Measurements from ENCODE around the gene PAM16.
"Not testable (repeated sequence)": the region's sequence is repeated elsewhere in the genome, so short reads cannot be mapped to it uniquely, and the experiment has no call there.

Gene PAM16

GRCh38 chr16:4341250-4341649 is 9.9 kb downstream of the PAM16 start:
- no peak for DNase-seq
- intact Hi-C loops (cut with DNase I): no loop called here

DNA sequence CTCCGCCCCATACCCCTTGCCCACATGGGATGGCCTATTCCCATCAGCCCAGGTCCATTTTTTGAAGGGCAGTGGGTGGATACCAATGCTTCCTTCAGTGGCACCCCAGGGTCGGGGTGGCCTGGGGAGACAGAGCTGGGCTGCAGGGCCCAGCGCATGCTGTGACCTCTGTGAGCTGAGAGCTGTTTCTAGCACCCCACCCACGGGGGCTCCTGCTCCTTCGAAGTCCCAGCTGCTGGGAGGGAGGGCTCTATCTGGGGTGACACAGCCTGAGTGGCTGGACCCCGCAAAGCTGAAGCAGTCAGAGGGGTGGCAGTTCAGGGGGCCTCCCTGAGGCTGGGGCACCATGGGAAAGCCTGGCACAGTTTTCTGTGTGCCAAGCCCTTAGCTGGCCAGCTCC is 10.7 kb downstream of the PAM16 start:
- intact Hi-C loops (cut with DNase I): no loop called here
- no peak for DNase-seq

GRCh38 chr16:4339909-4340308 is 11.2 kb downstream of the PAM16 start:
- intact Hi-C loops (cut with DNase I): no loop called here
- DNase-seq: no peak

DNA sequence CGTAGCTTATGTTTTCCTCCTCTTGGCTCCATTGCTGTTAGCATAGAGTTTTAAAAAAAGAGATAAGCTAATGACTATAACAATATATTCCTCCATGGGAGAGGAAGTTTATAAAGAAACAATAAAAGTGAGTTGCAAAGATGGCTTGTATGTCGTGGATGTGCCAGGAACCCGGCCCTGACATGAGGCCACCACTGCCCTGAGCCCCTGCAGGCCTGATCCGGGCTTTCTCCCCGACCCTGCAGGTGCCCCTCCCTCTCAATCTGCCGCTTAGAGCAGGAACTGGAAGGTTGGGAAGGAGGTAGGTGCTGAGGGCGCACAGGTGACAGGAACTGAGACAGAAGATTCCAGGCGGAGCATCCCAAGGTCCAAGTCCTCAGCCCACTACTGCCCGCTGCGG is 11.7 kb downstream of the PAM16 start:
- no peak for DNase-seq
- intact Hi-C loops (cut with DNase I): no loop called here

GRCh38 chr16:4338712-4339299 is 12.3 kb downstream of the PAM16 start:
- no peak for DNase-seq
- intact Hi-C loops (cut with DNase I): no loop called here

DNA sequence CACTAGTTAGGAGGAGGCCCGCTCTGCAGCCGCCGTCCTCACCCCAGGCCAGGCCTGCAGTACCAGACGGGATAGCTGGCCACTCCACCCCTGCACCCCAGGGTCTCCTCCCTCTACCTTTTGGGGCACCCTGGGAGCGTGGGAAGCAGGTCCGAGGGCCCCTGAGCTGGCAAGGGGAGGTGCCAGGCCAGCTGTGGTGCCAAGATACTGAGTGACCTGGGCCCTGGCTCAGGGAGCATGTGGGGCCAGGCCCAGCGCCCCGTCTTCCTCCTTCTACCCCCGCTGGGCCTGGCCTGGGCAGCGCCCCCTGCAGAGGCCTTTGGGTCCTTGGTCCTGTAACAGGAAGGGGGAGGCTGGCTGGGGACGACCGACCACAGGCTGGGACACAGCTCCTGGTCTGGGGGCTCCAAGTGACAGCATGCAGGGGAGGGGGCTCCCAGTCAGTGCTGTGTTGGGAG is 13.0 kb downstream of the PAM16 start:
- intact Hi-C loops (cut with DNase I): no loop called here

DNA sequence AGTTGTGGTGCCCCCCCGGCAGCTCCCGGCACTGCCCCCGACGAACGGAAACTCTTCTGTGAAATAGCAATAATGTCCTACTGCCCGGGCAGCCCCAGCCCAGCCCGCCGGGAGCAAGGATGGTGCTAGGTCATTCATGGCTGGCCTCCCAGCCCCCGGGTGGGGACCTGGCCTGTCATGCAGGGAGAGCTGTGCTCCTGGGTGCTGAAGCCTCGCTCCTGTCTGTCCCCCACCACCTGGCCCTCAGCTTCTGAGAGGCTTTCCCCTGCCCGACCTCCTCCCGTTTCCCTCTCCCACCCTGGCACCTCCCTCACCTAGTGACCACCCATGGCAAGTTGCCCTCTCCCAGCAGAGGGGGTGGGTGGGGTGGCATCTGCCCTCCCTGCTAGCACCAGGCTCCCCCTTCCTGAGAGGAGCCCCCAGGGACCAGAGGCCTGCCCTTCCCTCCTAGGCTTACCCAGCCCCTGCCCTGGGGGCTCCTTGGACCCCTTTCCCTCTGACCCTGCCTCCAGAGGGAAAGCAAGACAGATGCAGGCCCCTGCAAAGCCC is 13.5 kb downstream of the PAM16 start:
- intact Hi-C loops (cut with DNase I): no loop called here
- no peak for DNase-seq

More for the DNA sequence above, 13.0 kb downstream of the PAM16 start:
- DNase-seq: no peak

DNA sequence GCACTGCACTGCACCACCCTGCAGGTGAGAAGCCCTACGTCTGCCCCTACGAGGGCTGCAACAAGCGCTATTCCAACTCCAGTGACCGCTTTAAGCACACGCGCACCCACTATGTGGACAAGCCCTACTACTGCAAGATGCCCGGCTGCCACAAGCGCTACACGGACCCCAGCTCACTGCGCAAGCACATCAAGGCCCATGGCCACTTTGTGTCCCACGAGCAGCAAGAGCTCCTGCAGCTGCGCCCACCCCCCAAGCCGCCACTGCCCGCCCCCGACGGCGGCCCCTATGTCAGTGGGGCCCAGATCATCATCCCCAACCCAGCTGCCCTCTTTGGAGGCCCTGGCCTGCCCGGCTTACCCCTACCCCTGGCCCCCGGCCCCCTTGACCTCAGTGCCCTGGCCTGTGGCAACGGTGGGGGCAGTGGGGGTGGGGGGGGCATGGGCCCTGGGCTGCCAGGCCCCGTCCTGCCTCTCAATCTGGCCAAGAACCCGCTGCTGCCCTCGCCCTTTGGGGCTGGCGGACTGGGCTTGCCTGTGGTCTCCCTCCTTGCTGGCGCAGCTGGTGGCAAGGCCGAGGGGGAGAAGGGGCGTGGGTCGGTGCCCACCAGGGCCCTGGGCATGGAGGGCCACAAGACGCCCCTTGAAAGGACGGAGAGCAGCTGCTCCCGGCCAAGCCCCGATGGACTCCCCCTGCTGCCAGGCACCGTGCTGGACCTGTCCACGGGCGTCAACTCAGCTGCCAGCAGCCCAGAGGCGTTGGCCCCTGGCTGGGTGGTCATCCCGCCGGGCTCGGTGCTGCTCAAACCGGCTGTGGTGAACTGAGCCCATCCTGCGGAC is 14.2 kb downstream of the PAM16 start:
- intact Hi-C loops (cut with DNase I): no loop called here
- no peak for DNase-seq

GRCh38 chr16:4334724-4335495 is 16.2 kb downstream of the PAM16 start:
- no peak for DNase-seq

DNA sequence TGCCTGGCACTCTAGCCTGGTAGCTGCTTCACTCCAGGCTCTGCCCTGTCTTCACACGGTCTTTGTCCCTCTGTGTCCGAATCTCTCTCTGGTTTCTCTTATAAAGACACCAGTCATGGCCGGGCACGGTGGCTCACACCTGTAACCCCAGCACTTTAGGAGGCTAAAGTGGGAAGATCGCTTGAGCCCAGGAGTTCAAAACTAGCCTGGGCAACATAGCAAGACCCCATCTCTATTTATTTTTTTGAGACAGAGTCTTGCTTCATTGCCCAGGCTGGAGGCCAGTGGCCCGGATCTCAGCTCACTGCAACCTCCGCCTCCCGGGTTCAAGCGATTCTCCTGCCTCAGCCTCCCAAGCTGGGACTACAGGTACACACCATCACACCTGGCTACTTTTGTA is 17.4 kb downstream of the PAM16 start:
- intact Hi-C loops (cut with DNase I); DNase-seq: not testable (repeated sequence)

More at GRCh38 chr16:4334724-4335495, 16.2 kb downstream of the PAM16 start:
- intact Hi-C loops (cut with DNase I): no loop called here

GRCh38 chr16:4333308-4333638 is 17.8 kb downstream of the PAM16 start:
- intact Hi-C loops (cut with DNase I): no loop called here
- no peak for DNase-seq

DNA sequence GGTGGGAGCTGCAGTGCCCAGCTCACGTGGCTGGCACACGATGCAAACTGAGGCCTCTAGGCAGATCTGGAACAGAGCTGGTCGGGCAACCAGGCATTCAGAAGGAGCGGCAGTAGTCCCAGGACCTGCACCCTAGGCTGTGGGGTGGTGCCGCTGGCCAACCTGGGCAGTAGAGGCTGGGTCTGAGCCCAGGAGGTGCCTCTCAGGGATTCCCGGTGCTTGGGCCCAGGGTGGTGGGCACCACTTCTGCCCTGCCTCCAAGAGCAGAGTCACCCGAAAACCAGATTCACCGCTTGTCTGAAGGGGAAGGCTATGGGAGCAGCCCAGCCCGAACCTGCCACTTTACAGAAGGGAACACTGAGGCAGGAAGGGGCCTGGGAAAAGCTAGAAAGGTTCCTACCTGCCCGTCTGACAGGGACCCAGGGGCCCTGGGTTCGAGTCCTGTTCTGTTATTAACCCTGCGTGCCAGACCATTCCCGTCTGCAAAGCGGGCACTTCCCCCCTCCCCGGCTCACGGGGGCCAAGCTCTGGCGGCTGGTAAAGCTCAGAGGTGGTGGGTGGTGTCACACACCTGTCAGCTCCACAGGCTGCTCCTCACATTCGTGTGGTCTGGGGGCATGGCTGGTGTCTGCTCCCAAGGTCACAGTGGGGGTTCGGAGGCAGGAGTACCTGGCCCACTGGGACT is 18.4 kb downstream of the PAM16 start:
- DNase-seq: no peak
- intact Hi-C loops (cut with DNase I): no loop called here

DNA sequence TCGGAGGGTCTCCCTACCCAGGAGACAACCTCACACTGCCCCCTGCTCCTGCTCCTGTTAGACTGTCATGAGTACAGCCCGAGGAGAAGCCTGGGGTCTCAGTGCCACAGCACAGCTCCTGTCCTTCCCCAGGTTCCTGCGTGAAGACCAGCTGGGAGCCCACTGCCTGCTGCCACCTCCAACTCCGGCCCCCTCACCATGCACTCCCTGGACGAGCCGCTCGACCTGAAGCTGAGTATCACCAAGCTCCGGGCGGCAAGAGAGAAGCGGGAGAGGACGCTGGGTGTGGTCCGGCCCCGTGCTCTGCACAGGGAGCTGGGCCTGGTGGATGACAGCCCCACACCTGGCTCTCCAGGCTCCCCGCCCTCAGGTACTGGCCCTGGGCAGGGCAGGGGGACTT is 19.0 kb downstream of the PAM16 start:
- no peak for DNase-seq
- intact Hi-C loops (cut with DNase I): no loop called here

- DNase-seq: peak; percentile 71 to 95 (median 86)
- intact Hi-C loops (cut with DNase I): no loop called here
These were observed 20.7 kb downstream of the PAM16 start for GRCh38 chr16:4330277-4330874.

DNA sequence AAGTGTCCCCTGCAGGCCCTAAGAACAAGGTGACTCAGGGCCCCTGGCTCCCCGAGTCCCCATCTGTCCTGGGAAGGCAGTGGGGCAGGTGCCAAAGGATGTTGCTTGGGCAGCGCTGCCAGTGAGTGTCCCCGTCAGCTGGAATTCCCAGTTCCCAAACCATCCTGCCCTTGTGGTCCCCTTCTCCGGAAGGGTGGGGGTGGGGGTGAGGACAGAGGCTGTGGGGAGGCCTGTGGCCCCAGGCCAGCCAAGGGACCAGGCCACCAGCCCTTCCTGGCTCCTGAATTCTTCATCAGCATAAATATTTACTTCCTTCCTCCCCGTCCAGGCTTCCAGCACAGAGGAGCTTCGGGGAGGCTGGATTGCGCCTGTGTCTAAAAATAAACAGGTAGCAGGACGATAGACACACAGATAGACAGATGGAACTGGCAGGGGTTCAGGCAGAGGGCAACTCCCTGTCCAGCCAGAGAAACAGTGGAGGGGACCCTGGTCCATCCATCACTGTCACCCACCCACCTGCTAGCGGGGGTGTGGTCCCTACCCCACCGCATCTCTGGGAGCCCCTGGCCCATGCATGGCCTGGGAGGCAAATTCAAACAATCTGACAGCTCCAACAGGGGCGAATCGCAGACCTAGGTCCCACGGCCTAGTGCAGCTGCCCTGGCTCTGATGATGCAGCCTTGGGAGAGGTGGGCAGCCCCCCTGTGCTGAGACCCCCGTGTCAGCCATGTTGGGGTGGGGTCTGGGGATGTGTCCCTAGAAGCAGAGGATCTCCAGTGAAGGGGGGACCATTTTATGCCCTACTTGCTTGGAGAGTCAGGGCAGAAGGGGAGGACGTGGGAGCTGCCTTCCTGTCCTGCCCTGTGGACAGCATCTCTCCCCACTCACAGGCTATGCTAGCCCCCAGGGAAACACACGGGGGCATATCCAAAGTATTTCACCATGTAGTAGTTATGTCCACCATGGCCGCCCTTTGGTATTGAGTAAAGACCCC is 22.0 kb downstream of the PAM16 start:
- intact Hi-C loops (cut with DNase I): loop anchor here (5.0 kb wide), 2 partner anchors 37 to 52 kb away; no protein-coding TSS in a partner anchor
- no peak for DNase-seq

GRCh38 chr16:4328046-4328781 is 22.9 kb downstream of the PAM16 start:
- peak; percentile 55 to 94 (median 84) for DNase-seq
- intact Hi-C loops (cut with DNase I): loop anchor here (5.0 kb wide), 2 partner anchors 36 to 51 kb away; no protein-coding TSS in a partner anchor

Measured in head of caudate nucleus (tissue), 42 donors.